HG02973 (cell line): ENCODE data around the gene LRRC3.
"Not testable (repeated sequence)": the region's sequence is repeated elsewhere in the genome, so short reads cannot be mapped to it uniquely, and the experiment has no call there.

Source experiments
- ATAC-seq: cut with Tn5 transposase; IDR thresholded peaks from one replicate; pipeline ENCODE4 v1.9.1; 2021; ENCODE audit warnings: moderate library complexity; ENCODE audit not compliant: unreplicated experiment

The LRRC3 gene

DNA sequence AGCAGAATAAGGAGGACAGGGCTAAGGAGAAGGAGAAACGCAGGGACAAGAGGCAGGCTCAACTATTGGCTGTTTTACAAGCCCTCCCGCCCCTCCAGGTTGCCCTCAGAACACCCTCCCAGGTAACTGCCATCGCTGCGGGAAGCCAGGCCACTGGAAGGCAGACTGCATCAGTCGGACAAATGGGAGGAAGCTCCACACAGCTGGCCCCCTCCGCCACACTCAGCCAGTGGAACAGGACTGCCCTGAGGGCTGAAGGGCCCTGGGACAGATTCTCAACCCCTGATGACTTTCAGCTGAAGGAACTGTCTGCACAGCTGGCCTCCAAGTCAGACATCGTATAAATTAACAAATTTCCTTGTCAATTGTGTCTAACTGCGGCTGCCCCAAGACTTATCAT is 21.8 kb downstream of the LRRC3 start:
- ATAC-seq, result no peak

DNA sequence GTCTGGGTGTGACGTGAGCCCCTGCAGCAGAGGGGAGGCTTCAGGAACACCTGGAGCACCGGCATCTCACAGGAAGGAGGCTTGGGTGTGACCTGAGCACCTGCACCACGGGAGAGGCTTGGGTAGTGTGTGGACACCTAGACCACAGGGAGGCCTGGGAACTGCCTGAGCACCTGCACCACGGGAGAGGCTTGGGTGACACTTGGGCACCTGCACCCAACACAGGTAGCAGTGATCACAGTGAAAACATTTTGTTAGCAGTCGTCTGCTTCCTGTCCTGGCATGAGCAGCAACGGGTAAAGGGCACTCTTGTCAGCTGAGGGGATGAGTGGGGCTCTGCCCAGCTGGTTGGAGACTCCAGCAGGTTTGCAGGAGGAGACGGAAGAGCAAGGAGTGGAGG is 22.4 kb downstream of the LRRC3 start:
- no peak for ATAC-seq

DNA sequence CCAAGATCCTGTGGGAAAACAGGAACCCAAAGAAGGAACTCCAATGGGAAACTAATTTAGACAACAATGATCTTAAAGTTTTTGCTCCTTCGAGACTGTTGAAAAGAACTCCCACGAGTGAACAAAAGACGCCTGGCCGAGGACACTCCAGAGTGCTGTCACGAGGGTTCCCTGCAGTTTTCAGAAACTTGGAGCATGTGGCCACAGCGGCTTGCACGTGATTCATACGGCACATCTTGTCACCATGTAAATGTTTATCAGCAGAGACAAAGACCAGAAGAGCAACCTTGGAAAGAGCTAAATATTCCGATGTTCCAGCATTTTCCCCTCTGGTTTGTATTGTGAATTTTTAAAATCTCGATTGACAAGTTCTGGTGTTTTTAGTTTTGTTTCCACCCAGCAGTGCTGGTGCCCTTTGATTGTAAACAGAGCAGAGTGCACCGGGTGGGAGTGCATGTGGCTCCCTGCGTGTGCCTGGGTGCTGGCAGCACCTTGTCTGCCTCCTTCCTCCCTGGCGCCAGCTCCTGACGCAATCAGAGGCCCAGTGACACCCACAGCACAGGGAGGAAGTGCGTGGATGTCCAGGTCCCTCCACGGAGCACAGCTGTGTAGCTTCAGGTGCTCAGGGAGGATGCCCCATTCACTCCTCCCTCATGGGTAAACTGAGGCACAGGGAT is 23.0 kb downstream of the LRRC3 start:
- no peak for ATAC-seq

DNA sequence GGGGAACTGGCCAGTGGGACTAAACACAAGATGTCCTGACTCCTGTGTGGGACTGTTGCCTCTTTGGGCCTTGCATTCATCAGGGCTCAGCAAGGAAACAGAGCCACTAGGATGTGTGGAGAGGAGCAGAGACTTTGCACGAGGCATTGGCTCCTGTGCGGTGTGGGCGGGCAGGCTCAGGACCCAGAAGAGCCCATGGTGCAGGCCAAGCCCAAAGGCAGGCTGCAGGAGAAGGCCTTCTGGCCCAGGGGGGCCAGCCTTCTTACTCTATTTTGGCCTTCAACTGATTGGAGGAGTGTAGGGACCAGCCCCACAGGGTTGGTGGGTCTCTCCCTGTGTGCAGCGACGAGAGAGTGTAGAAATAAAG is 23.5 kb downstream of the LRRC3 start:
- ATAC-seq, result no peak

DNA sequence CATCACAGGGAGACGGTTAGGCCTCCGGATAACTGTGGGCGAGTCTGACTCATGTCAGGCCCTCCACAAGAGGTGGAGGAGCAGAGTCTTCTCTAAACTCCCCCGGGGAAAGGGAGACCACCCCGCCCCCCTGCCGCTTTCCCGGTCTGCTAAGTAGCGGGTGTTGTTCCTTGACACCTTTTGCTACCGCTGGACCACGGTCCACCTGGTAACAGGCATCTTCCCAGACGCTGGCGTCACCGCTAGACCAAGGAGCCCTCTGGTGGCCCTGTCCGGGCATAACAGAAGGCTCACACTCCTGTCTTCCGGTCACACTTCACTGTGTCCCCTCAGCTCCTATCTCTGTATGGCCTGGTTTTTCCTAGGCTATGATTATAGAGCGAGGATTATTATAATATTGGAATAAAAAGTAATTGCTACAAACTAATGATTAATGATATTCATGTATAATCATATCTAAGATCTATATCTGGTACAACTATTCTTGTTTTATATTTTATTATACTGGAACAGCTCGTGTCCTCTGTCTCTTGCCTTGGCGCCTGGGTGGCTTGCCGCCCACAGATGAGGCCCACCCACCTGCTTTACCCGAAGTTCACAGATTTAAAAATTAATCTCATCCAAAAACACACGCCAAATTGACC is 24.4 kb downstream of the LRRC3 start:
- ATAC-seq, result not testable (repeated sequence)

DNA sequence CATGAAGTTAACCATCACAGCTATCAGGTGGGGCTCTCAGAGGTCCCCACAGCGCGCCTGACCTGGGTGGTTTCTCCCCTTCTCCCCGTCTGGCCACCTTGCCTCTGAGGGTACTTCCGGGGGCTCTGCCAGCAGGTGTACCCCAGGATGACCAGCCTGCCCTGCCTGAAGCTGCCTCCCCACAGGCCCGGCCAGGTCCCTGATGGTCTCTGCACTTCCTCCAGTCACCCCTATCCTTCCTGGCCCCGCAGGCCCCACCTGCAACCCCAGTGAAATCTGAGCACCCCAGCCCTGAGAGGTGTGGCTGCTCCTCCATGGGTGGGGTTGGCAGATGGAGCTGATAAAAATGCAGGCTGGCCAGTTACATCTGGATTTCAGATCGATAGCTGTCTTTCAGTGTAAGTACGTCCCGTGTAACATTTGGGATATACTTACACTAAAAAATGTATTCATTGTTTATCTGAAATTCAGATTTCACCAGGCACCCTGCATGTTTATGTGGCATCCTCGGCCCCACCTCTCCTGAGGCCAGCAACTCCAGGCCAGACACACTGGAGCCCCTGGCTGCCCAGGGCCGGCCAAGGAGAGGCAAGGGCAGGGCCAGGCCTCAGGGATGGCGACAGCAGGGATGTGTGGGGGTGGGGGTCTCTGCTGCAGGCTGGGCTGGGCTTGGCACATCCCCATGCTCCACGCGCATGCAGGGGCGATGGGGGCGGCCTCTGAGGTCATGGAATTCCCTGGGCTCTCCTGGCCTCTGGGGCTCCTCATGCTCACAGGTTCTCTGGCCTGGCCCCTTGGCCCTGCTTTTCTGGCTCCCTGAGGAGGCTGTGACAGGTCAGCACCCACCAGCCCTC is 25.1 kb downstream of the LRRC3 start:
- ATAC-seq, result no peak

DNA sequence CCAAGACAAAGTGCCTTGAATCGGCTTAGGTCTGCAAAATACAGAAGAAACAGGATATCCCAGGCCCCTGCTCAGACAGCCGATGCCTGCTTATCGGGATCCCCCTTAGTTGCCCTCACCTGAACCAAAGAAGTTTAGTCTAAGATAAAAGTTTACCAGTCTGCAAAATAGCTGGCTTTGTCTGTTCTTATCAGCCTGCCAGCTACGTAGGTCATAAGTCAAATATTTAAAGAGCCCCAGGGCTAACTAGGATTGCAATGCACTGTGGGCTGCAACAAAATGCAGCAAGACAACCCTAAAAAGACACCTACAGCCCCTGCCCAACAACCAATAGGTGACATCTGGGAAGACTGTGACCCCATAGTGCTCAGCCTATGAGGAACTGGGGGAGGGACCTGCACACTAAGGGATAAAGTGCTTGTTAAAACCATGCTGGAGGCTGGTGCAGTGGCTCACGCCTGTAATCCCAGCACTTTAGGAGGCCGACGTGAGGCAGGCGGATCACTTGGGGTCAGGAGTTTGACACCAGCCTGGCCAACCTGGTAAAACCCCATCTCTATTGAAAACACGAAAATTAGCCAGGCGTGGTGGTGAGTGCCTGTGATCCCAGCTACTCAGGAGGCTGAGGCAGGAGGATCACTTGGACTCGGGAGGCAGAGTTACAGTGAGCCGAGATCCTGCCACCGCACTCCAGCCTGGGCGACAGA is 27.4 kb downstream of the LRRC3 start:
- no peak for ATAC-seq

DNA sequence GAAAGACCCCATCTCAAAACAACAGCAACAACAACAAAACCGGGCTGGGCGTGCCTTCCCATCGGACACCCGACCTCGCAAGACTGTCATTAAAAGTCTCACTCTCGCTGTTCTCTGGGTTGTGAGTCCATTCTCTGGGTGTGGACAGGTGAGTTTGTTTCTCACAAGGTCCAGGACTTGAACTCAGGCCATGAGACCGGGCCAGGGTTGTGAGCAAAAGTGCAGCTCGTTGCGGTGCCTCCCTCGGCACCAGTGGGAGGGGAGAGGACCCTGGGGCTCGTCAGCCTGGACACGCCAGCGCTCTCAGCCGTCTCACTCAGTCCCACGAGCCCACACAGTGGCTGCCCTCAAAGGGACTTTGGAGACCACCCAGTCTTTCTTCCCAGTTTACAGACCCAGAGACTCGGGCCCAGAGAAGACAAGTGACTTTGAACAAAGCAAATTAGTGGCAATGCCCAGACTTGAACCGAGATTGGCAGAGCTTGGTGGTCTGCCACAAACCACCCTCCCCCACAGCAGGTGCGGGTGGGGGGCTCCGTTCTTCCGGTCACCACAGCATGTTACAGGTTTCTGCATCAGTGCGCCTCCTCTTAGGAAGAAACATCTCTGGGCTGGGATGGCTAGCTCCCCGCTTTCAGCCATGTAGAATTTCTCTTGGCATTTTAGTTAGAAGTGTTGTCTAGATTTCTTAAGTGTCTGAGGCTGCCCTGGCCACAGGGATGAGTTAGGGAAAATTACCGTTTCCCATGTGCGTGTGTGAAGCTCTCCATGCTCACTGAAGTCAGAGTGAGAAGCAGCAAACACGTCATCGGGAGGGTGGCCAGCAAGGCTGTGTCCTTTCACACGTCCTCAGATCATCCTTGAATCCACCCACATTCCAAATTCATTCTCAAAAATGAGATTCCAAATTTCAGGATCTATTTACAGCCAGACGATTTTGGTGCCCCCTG is 28.3 kb downstream of the LRRC3 start:
- no peak for ATAC-seq

DNA sequence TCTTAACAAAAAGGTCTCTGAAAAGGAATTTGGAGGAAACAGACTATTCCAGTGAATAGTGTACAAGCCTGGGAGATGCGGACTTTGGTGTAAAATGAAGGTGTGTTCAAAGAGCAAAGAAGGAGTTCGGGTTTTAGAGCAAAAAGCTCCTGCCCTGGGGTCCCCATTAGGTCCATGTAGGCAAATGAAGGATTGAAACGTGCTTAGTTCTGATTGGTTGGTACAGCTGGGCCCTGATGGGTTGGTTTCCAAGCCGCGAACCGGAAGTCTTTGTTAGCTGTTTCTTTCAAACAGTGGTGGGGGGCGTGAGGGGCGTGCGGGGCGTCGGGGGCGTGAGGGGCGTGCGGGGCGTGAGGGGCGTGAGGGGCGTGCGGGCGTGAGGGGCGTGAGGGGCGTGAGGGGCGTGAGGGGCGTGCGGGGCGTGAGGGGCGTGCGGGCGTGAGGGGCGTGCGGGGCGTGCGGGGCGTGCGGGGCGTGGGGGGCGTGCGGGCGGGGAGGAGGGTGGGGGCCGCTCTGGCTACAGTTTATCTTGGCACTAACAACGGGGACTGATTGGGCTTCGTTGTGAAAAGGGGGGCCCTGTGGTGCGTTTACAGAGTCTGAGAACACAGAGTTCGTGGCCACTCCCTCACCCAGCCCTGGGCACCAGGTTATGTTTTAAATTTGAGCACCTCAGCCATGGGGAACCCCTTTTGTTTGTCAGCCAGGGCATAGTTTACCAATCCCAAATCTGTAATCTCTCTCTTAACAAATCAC is 29.4 kb downstream of the LRRC3 start:
- ATAC-seq, result no peak

DNA sequence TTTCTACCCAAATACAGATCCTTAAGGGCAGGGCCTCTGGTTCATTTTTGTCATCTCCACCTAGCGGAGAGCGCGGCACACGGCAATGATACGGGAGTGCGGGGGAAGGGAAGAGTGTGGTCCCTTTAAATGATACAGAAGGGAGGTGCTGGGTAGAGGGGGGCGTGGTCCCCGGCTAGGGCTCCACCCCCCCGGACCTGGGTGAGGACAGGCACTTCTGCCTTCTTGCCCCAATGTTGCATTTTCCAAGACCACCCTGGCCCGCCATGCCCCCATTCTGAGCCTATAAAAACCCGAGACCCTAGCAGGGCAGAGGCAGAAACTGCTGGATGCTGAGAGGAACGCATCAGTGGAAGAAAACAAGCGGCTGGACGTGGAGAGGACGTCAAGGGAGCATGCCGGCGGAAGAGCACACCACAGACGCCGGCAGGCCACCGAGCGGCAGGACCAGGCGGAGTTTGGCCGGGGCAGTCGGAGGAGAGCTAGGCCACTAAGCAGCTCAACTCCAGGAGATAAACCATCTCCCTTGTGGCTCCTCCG is 30.0 kb downstream of the LRRC3 start:
- ATAC-seq, result no peak

DNA sequence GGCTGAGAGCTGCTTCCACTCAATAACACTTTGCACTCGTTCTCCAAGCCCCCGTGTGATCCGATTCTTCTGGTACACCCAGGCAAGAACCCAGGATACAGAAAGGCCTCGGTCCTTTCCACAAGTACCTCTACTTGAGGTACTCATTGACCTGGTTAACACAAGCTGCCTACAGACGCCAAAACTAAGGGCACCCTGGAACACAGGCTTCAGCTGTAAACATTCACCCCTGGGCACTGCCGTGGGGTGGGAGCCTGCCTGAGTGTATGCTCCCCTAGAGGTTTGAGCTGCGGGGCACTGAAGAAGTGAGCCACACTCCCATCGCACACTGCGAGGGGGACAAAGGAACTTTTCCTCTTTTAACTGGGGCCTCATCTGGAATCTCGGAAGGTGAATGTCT is 30.5 kb downstream of the LRRC3 start:
- no peak for ATAC-seq

DNA sequence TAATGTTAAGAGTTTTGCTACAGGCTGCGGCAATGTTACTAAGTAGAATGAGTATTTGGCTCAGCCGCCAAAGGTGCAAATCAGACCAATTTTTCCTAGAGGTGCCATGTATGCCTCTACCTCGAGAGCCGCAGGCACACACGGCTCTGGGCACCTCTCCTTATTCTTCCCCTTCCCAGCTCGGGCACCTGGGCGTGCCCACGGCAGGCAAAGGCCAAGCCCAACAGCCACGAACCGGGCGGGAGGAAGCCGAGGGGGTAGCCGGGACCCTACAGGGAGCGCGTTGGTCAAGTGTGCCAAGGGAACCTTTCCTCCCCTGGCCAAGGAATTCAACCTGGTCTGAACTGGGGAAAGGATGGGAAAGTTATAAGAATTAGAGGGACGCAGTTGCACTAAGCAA is 31.0 kb downstream of the LRRC3 start:
- ATAC-seq, result no peak

DNA sequence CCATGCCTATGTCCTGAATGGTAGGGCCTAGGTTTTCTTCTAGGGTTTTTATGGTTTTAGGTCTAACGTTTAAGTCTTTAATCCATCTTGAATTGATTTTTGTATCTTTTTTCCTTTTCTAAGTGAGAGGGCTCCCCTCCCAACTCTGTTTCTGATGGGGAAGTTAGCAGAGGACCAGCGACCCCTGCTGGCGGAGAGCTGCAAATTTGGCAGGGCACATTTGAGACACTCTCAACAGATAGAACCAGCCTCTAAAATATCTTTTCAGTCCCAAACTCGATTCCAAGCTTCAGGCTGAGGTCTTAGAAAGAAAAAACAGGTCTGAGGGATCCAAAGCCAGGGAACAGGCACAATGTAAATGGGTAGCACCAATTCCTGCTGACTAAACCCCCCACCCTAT is 32.5 kb downstream of the LRRC3 start:
- ATAC-seq, result no peak

DNA sequence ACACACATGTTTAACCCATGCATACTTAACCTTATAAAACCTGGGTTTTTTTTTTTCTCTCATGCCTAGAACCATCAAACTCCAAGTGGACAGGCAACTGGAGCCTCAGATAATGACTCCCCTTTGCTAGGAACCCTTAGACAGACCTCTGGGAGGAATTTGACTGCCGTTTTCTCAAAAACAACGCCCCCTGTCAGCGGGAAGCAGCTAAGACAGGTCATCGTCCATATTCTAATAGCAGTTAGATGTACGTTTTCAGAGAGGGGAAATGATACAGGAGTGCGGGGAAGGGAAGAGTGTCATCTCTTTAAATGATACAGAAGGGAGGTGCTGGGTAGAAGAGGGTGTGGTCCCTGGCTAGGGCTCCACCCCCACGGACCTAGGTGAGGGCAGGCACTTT is 34.7 kb downstream of the LRRC3 start:
- ATAC-seq, result no peak

DNA sequence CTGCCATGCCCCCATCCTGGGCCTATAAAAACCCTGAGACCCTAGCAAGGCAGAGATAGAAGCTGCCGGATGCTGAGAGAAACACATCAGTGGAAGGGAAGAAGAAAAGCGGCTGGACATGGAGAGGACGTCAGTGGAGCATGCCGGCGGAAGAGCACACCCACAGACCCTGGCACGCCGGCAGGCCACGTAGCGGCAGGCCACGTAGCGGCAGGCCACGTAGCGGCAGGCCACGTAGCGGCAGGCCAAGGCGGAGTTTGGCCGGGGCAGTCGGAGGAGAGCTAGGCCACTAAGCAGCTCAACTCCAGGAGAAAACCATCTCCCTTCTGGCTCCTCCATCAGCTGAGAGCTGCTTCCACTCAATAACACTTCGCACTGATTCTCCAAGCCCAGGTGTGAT is 35.1 kb downstream of the LRRC3 start:
- no peak for ATAC-seq

DNA sequence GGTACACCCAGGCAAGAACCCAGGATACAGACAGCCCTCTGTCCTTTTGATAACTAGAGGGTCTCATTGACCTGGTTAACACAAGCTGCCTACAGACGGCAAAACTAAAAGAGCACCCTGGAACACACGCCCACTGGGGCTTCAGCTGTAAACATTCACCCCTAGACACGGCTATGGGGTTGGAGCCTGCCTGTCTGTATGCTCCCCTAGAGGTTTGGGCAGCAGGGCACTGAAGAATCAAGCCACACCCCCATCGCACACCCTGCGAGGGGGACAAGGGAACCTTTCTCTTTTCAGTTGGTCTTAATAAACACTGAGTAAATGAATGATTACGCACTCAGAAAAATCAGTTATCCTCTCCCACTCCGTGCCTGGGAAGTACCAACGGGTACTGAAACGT is 35.5 kb downstream of the LRRC3 start:
- ATAC-seq, result no peak

DNA sequence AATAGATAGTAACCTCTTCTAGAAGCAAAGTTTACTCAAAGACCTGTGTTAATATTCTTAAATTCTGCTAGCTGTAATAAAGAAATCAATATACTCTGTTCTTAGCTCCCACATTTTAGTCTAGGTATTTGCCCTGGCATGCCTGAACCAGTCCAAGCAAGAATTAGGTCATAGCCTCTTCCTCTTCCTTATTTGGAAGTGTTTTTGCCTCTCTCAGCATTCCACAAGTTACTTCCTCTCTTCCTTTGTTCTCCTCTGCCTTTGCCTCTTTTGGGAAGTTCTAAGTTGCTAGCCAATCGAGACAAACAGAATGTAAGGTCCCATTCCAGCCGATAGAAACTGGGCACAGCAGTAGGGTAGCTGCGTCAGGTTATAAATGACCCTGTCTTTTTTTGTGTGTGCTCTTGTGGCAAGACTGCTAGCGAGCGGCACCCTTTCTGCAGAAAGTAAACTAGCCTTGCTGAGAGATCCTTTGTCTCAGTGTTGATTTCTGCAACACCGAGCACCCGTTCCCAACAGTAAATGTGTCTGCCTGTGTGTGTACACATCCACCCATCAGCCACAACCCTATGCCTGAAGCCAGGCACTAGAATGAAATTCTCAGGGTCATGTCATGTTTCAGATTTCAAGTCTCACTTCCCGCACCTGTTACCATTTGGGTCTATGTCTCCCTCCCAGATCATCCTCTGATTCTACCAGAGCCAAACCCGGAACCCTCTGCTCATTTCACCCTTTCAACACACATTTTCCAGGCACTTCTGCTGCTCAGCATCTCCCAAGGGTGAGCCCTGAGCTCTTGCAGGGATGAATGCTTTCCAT is 37.5 kb downstream of the LRRC3 start:
- no peak for ATAC-seq

DNA sequence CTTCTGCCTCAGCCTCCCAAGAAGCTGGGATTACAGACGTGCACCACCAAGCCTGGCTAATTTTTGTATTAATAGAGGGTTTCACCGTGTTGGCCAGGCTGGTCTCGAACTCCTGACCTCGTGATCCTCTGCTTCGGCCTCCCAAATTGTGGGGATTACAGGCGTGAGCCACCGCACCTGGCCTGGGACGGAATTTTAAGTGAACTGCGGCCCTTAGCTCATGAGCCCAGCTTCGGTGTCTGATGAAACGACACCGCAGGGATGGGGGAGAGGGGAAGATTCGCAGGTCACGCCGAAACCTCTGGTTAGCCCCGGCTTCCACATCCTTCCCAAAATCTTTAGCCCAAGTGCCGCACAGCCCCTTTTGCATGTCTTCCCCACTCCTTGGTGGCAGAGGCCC is 39.1 kb downstream of the LRRC3 start:
- ATAC-seq, result no peak

DNA sequence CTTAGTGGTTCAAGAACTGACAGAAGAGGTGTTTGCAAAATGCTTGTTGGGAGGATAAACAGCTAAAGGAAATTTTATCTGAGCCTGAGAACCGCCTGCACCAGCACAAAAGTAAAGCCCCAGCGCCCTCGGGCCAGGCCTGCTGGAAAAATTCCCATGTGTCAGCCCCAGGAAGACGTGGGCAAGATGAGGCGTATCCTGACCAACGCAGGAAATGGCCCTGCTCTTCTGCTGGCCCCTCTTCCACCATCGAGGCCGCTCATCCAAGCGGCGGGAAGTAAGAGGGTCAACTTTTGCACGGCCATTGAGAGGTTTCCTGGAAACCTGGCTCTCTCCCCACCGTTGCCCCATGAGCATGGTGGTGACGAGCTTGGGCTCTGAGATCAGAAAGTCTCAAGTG is 39.6 kb downstream of the LRRC3 start:
- no peak for ATAC-seq
